H1 (cell line): Measurements from ENCODE around the gene CCNY. TPM values are rescaled to one million over a fixed set of nuclear protein-coding genes. Genes with fewer than 3 reads are reported as not detected.

ENCODE experiments used
- CTCF ChIA-PET: fragments of 300-600 bp; sonication (Branson Sonifier 250); formaldehyde crosslinking; loops from one replicate; lab custom pipeline; 2021; ENCODE audit not compliant: partially characterized antibody; lab: Charles Lee
- POLR2A ChIA-PET: fragments of 300-600 bp; sonication (Branson Sonifier 250); formaldehyde crosslinking; loops from one replicate; lab custom pipeline; 2021; ENCODE audit warnings: inconsistent platforms; ENCODE audit not compliant: partially characterized antibody; lab: Charles Lee
- DNase-seq, 2 experiments: peaks; one replicate each; pipeline versions ENCODE4 v3.0.0 to v3.0.0-alpha.2; 2010 to 2022; ENCODE audit warnings: low spot score in 2 of 2, low read depth in 1 of 2, mixed read lengths in 1 of 2
- FAIRE-seq: peaks from 2 replicates; lab custom pipeline; 2011; peaks lifted over from hg19 to GRCh38; lab: Jason Lieb, UNC
- H2AFZ ChIP-seq: 2 replicates; pipeline ENCODE4 v1.8.1; 2012; ENCODE audit warnings: low read length, inconsistent platforms
- H2AK5ac ChIP-seq: 2 replicates; pipeline ENCODE4 v1.6.1; 2013; ENCODE audit warnings: low read depth, low read length
- H2BK120ac ChIP-seq: replicated peaks from 2 replicates; pipeline ENCODE3; 2013; ENCODE audit warnings: low read depth, low read length, inconsistent platforms
- H2BK12ac ChIP-seq: 2 replicates; pipeline ENCODE4 v1.6.1; 2013; ENCODE audit warnings: low read depth, low read length
- H2BK15ac ChIP-seq: 2 replicates; pipeline ENCODE4 v1.6.1; 2013; ENCODE audit warnings: low read length
- H2BK20ac ChIP-seq: 2 replicates; pipeline ENCODE4 v1.6.1; 2013; ENCODE audit warnings: low read length
- H2BK5ac ChIP-seq: 2 replicates; pipeline ENCODE4 v1.6.1; 2013; ENCODE audit warnings: low read depth, low read length
- H3K14ac ChIP-seq: 2 replicates; pipeline ENCODE4 v1.6.1; 2013; ENCODE audit warnings: inconsistent platforms; ENCODE audit not compliant: insufficient read length
- H3K18ac ChIP-seq: 2 replicates; pipeline ENCODE4 v1.6.1; 2013; ENCODE audit warnings: low read length; ENCODE audit errors: extremely low read depth
- H3K23ac ChIP-seq: 2 replicates; pipeline ENCODE4 v1.6.1; 2013; ENCODE audit warnings: inconsistent platforms; ENCODE audit not compliant: insufficient read length
- H3K23me2 ChIP-seq: 2 replicates; pipeline ENCODE4 v1.6.1; 2013; ENCODE audit warnings: low read depth, low read length
- H3K27ac ChIP-seq: 2 replicates; pipeline ENCODE4 v1.6.1; 2011; ENCODE audit warnings: low read depth, low read length, inconsistent platforms
- H3K27me3 ChIP-seq, 4 experiments: replicated peaks in 1 of 4; 1 replicate in 1 of 4; 2 replicates in 3 of 4; pipeline versions ENCODE4 v1.6.1 to v1.8.1; 2011 to 2013; ENCODE audit warnings: low read length in 3 of 4, mild to moderate bottlenecking in 3 of 4, inconsistent platforms in 2 of 4, mixed read lengths in 2 of 4, moderate library complexity in 1 of 4; ENCODE audit not compliant: control insufficient read depth in 3 of 4, insufficient read depth in 3 of 4; ENCODE audit errors: extremely low read depth in 1 of 4
- H3K36me3 ChIP-seq, 4 experiments: 2 replicates each; pipeline versions ENCODE4 v1.6.1 to v1.8.1; 2011 to 2013; ENCODE audit warnings: mild to moderate bottlenecking in 4 of 4, low read length in 3 of 4, moderate library complexity in 2 of 4, control low read depth in 1 of 4, inconsistent platforms in 1 of 4; ENCODE audit not compliant: insufficient read depth in 4 of 4, control insufficient read depth in 2 of 4
- H3K4ac ChIP-seq: replicated peaks from 2 replicates; pipeline ENCODE3; 2013; ENCODE audit warnings: low read length, low read depth, mixed read lengths, inconsistent platforms; ENCODE audit not compliant: insufficient read length
- H3K4me1 ChIP-seq, 4 experiments: replicated peaks in 1 of 4; 1 replicate in 1 of 4; 2 replicates in 3 of 4; pipeline versions ENCODE4 v1.6.1 to v1.8.1; 2011 to 2013; ENCODE audit warnings: low read length in 3 of 4, inconsistent platforms in 2 of 4, mixed read lengths in 1 of 4; ENCODE audit not compliant: insufficient read depth in 4 of 4, control insufficient read depth in 3 of 4
- H3K4me2 ChIP-seq, 2 experiments: 2 replicates each; pipeline versions ENCODE4 v1.6.1 to v1.8.1; 2011 to 2013; ENCODE audit warnings: low read depth in 2 of 2, low read length in 2 of 2, control low read depth in 1 of 2, inconsistent platforms in 1 of 2, mild to moderate bottlenecking in 1 of 2; ENCODE audit not compliant: insufficient read depth in 1 of 2
- H3K4me3 ChIP-seq, 4 experiments: fragments of 200-600, 300-600 bp in 1 of 4; sonication (generic), shearing (Covaris generic), sonication (Bioruptor Twin) in 1 of 4; 2 replicates each; pipeline versions ENCODE4 v1.5.1 to v1.8.1; 2011 to 2016; ENCODE audit warnings: low read length in 4 of 4, low read depth in 3 of 4, control low read depth in 2 of 4, inconsistent platforms in 2 of 4, mild to moderate bottlenecking in 2 of 4, mixed read lengths in 1 of 4, moderate library complexity in 1 of 4; ENCODE audit not compliant: insufficient read depth in 2 of 4; ENCODE audit errors: extremely low read depth in 1 of 4
- H3K56ac ChIP-seq: replicated peaks from 2 replicates; pipeline ENCODE3; 2013; ENCODE audit warnings: low read depth, mild to moderate bottlenecking, mixed read lengths, low read length, inconsistent platforms; ENCODE audit not compliant: insufficient read length
- H3K79me1 ChIP-seq: 2 replicates; pipeline ENCODE4 v1.6.1; 2013; ENCODE audit warnings: low read depth, low read length, control low read depth
- H3K79me2 ChIP-seq, 2 experiments: 2 replicates each; pipeline versions ENCODE4 v1.6.1 to v1.8.1; 2012 to 2013; ENCODE audit warnings: low read length in 2 of 2, mild to moderate bottlenecking in 2 of 2, inconsistent platforms in 1 of 2; ENCODE audit not compliant: insufficient read depth in 2 of 2, control insufficient read depth in 1 of 2
- H3K9ac ChIP-seq, 4 experiments: replicated peaks in 1 of 4; 1 replicate in 1 of 4; 2 replicates in 3 of 4; pipeline versions ENCODE4 v1.6.1 to v1.8.1; 2011 to 2013; ENCODE audit warnings: low read depth in 3 of 4, low read length in 3 of 4, control low read depth in 2 of 4, mild to moderate bottlenecking in 2 of 4, moderate library complexity in 2 of 4, inconsistent platforms in 1 of 4; ENCODE audit errors: extremely low read depth in 1 of 4
- H3K9me3 ChIP-seq, 2 experiments: 2 replicates each; pipeline versions ENCODE4 v1.6.1 to v1.8.1; 2012 to 2013; ENCODE audit warnings: mild to moderate bottlenecking in 2 of 2, moderate library complexity in 2 of 2, control low read depth in 1 of 2, inconsistent platforms in 1 of 2, low read depth in 1 of 2, low read length in 1 of 2, mixed read lengths in 1 of 2; ENCODE audit not compliant: insufficient read depth in 2 of 2
- H4K20me1 ChIP-seq, 2 experiments: replicated peaks in 1 of 2; 2 replicates each; pipeline versions ENCODE3 to v1.8.1; 2011 to 2013; ENCODE audit warnings: inconsistent platforms in 2 of 2, low read length in 2 of 2, mild to moderate bottlenecking in 1 of 2; ENCODE audit not compliant: insufficient read depth in 2 of 2, control insufficient read depth in 1 of 2
- H4K5ac ChIP-seq: 2 replicates; pipeline ENCODE4 v1.6.1; 2013; ENCODE audit warnings: low read length, low read depth, mixed read lengths, inconsistent platforms; ENCODE audit not compliant: insufficient read length
- H4K8ac ChIP-seq: 2 replicates; pipeline ENCODE4 v1.8.0; 2013; ENCODE audit warnings: mild to moderate bottlenecking, moderate library complexity, low read length, inconsistent platforms; ENCODE audit not compliant: insufficient read depth; ENCODE audit errors: extremely low read depth
- H4K91ac ChIP-seq: replicated peaks from 2 replicates; pipeline ENCODE3; 2013; ENCODE audit warnings: low read length, mixed read lengths, inconsistent platforms; ENCODE audit not compliant: insufficient read length
- PHF8 ChIP-seq: fragments of 200-600 bp; sonication (generic); conservative IDR thresholded peaks from 2 replicates; pipeline ENCODE4 v1.7.1; 2012; ENCODE audit warnings: low read depth, mild to moderate bottlenecking, inconsistent platforms, low read length, moderate library complexity
- POU5F1 ChIP-seq: IDR thresholded peaks from 2 replicates; pipeline ENCODE4 v1.6.1; 2011; ENCODE audit warnings: low read depth, mild to moderate bottlenecking, low read length, moderate library complexity
- TCF12 ChIP-seq: IDR thresholded peaks from 2 replicates; pipeline ENCODE4 v1.6.1; 2011; ENCODE audit warnings: low read depth, mild to moderate bottlenecking, low read length
- WGBS, 2 experiments: shearing (Covaris generic) in 1 of 2; methylation state at CpG; one replicate each; pipeline versions ENCODE4 v1.1.6 to v1.1.7; 2013 to 2015; ENCODE audit warnings: low lambda C conversion rate in 2 of 2, mixed read lengths in 2 of 2, inconsistent platforms in 1 of 2, low coverage in 1 of 2, missing lambda C conversion rate in 1 of 2; ENCODE audit not compliant: insufficient replicate concordance in 2 of 2, insufficient coverage in 1 of 2, insufficient read length in 1 of 2; ENCODE audit errors: extremely low coverage in 1 of 2, missing lambda C conversion rate in 1 of 2; 5-methylcytosine and 5-hydroxymethylcytosine counted together
- polyA plus RNA-seq, 7 experiments: library from polyadenylated mRNA; depleted of rRNA in 3 of 7; stranded (reverse) in 5 of 7; unstranded in 2 of 7; fragments of >200 nt in 5 of 7; fragments of 200-250 nt in 2 of 7; gene quantifications; 1 replicate in 5 of 7; 2 replicates in 1 of 7; 4 replicates in 1 of 7; pipeline versions ENCODE4 v1.2.1 to v1.2.3, GENCODE V29; 2011 to 2013; ENCODE audit warnings: missing spikeins in 2 of 7, mixed read lengths in 2 of 7
- total RNA-seq: library from RNA; stranded (reverse); fragmentation: NEBNext Ultra II Directional; extraction: Animal tissue kit (Norgen Biotek cat#: 25700); gene quantifications from 2 replicates; pipeline ENCODE4 v1.2.1, GENCODE V29; 2021

CCNY gene
- total and polyA plus RNA-seq, 2 of the 8 experiments (the other 6 are each of a cell fraction or from before 2014, with no cell fraction given), result 25.3 to 68.2 TPM

GRCh38 chr10:35505241-35505873 lies 169.0 kb downstream of the CCNY start:
- Histone ChIP-seq H2BK5ac (no peak overlapping the region), H2AFZ (no peak overlapping the region), H4K8ac (no peak overlapping the region), H3K27me3 (no peaks in the 10 kb centered on the region), H2BK120ac (no peak overlapping the region), H4K91ac (no peak overlapping the region), H2BK12ac (no peak overlapping the region), H3K4ac (no peak overlapping the region), H2BK15ac (no peak overlapping the region), H3K23me2 (no peaks in the 10 kb centered on the region), H4K20me1 (no peaks in the 10 kb centered on the region), H3K4me2 (no peak overlapping the region), H3K56ac (no peak overlapping the region), H4K5ac (no peak overlapping the region), H3K79me2 (0 out of 4 replicates have a peak, but pooled peaks cover 0 to 2% of the 10 kb centered on the region in 2 experiments), H3K36me3 (no peaks in the 10 kb centered on the region), H3K79me1 (no peaks in the 10 kb centered on the region; the same call in 1 of the 2 replicates), H3K9ac (no peak overlapping the region), H3K4me3 (no peak overlapping the region), H2BK20ac (no peak overlapping the region), H2AK5ac (no peak overlapping the region), H3K18ac (no peak overlapping the region), H3K4me1 (peaks cover 0 to 10% (median 4%) of the 10 kb centered on the region in 4 experiments; a peak in 3 of 7 replicates), H3K27ac (no peak overlapping the region), H3K23ac (no peak overlapping the region), H3K9me3 (no peaks in the 10 kb centered on the region), H3K14ac (no peak overlapping the region)
- no peak for TF ChIP-seq POU5F1
- no peak for TF ChIP-seq TCF12
- TF ChIP-seq PHF8, result no peak
- POLR2A ChIA-PET, result no interaction called here
- no peak for FAIRE-seq
- CTCF ChIA-PET, result interaction anchor here (0.8 to 1.5 kb wide), 5 partner anchors 25 to 351 kb away, joined by 3 to 5 read pairs (median 4); no protein-coding TSS in a partner anchor
- no peak for DNase-seq
- WGBS, 2 experiments, result 81% methylated on average over 3 of the region's 3 CpGs; no CpG with 5 or more reads in 1 of the 2 experiments
